ENCODE measurements around the gene ARID3B. TPM values are rescaled to one million over a fixed set of nuclear protein-coding genes. Genes with fewer than 3 reads are reported as not detected.
"Not testable (repeated sequence)": the region's sequence is repeated elsewhere in the genome, so short reads cannot be mapped to it uniquely, and the experiment has no call there.

ARID3B gene
- total and polyA plus RNA-seq, 9 donors, result 1.2 to 4.9 (median 2.7) TPM

DNA sequence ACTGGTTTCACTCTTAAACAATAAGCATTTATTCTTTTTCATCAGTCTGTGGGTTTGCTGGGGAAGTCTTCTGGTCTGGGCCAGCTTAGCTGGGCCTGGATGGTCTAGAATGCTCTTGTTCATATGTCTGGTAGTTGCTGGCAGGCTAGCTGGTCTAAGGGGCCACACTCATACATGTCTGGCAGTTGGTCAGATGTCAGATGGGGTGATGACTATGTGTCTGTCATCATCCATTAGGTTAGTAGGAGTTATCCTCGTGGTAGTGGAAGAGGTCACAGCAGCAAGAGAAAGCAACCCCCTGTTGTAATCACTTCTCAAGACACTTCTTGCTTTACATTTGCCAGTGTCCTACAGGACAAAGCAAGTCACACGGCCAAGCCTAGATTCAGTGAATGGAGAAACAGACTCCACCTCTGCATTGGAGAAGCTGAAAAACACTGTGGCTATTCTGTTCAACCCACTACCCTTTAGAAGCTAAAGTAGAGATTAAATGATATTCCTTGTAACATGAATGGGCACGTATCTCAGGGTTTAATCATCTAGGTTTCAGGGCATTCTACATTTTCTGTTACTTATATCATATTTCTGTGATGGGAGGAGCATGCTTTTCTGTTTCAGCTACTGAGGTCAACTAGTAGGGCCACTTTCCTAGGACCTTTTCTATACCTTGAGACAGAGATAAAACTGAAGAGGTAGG lies 5.5 kb upstream of the ARID3B start:
- Histone ChIP-seq H3K27ac (no peak overlapping the region), H3K36me3 (no peaks in the 10 kb centered on the region), H3K27me3 (no peaks in the 10 kb centered on the region), H3K9me3 (no peaks in the 10 kb centered on the region), H3K4me3 (no peak overlapping the region), H3K4me1 (ENCODE audit: insufficient read depth) (peaks cover 5% of the 10 kb centered on the region)
- DNase-seq, result no peak
- WGBS, 3 donors, result 68 to 74% (median 73%) methylated on average over 3 of the region's 3 CpGs
- no peak for TF ChIP-seq POLR2A (IDR thresholded peaks at IDR 0.05)
- no peak for TF ChIP-seq EP300 (IDR thresholded peaks at IDR 0.05)
- intact Hi-C loops (cut with DNase I), result no loop called here

DNA sequence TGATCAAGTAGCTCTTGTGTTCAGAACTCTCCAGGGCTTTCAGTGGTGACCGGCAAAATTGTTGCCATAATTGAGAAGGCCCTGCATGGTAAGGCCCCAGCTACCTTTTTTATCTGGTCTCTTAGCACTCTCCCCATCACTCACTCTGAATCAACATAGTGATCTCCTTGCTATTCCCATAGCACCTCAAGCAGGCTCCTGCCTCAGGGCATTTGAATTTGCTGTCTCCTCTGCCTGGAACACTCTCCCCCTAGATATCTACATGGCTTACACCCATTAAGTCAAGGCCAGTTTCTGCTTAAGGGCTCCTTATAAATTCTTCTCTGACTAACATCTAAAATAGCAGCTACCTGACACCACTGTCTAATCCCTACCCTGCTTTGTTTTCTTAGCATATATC lies 3.3 kb upstream of the ARID3B start:
- Histone ChIP-seq H3K9me3 (no peaks in the 10 kb centered on the region), H3K4me1 (ENCODE audit: insufficient read depth) (peaks cover 8% of the 10 kb centered on the region), H3K27me3 (no peaks in the 10 kb centered on the region), H3K4me3 (no peak overlapping the region), H3K27ac (no peak overlapping the region), H3K36me3 (no peaks in the 10 kb centered on the region)
- intact Hi-C loops (cut with DNase I), result no loop called here
- 93 to 97% (median 96%) methylated on average over 1 of the region's 1 CpG for WGBS, 3 donors
- no peak for DNase-seq
- TF ChIP-seq EP300 (IDR thresholded peaks at IDR 0.05) (no peak), POLR2A (IDR thresholded peaks at IDR 0.05) (no peak)
- TF ChIP-seq, protein P1, sequence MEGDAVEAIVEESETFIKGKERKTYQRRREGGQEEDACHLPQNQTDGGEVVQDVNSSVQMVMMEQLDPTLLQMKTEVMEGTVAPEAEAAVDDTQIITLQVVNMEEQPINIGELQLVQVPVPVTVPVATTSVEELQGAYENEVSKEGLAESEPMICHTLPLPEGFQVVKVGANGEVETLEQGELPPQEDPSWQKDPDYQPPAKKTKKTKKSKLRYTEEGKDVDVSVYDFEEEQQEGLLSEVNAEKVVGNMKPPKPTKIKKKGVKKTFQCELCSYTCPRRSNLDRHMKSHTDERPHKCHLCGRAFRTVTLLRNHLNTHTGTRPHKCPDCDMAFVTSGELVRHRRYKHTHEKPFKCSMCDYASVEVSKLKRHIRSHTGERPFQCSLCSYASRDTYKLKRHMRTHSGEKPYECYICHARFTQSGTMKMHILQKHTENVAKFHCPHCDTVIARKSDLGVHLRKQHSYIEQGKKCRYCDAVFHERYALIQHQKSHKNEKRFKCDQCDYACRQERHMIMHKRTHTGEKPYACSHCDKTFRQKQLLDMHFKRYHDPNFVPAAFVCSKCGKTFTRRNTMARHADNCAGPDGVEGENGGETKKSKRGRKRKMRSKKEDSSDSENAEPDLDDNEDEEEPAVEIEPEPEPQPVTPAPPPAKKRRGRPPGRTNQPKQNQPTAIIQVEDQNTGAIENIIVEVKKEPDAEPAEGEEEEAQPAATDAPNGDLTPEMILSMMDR (IDR thresholded peaks at IDR 0.05), result no peak

DNA sequence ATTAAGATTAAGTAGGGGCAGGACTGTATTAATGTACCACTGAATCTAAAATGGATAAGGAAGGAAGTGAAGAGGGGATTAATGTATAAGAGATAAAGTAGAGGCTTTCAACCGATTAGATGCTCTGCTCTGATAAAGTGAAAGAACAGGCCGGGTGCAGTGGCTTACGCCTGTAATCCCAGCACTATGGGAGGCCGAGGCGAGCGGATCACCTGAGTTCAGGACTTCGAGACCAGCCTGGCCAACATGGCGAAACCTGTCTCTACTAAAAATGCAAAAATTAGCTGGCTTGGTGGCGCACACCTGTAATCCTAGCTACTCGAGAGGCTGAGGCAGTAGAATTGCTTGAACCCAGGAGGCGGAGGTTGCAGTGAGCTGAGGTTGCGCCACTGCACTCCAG lies 1.5 kb upstream of the ARID3B start:
- H3K9me3 ChIP-seq; H3K4me3 ChIP-seq; H3K4me1 ChIP-seq (ENCODE audit: insufficient read depth); H3K36me3 ChIP-seq; H3K27ac ChIP-seq; DNase-seq; intact Hi-C loops (cut with DNase I); H3K27me3 ChIP-seq: not testable (repeated sequence)
- 86 to 91% (median 89%) methylated on average over 12 of the region's 12 CpGs for WGBS, 3 donors

DNA sequence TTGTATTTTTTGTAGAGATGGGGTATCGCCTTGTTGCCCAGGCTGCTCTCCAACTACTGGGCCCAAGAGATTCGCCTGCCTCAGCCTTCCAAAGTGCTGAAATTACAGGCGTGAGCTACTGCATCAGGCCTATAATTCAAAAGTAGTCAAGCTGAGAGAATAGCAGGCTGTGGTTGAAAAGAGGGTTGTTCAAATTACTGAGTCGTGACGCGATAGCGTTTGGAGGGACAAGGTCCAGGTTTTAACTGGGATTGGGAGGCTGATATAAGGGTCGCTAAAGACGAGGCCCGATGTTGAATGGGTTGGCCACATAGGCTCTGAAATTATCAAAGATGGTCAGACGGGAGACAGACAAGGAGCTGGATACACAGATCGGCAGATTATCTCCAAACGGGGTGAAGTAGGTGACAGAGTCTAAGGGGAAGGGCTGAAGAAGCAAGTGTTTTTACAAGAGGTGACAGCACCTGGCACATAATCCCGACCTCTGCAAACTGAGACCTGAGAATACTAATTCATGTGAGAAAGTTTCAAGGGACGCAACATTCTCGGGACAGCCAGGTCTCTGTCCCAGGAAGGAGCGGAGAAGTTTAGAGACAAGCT lies 759 bp upstream of the ARID3B start:
- H3K4me1 ChIP-seq (ENCODE audit: insufficient read depth), result peaks cover 8% of the 10 kb centered on the region
- no peaks in the 10 kb centered on the region for H3K27me3 ChIP-seq
- H3K36me3 ChIP-seq, result no peaks in the 10 kb centered on the region
- intact Hi-C loops (cut with DNase I), result loop anchor here in 3 of 4 donors (2.0 to 10.0 kb wide), 3 partner anchors 75 to 77 kb away; partner anchors contain the start of genes CLK3 (in 2 of the 3) and UBL7 (in 1 of the 3)
- H3K27ac ChIP-seq, result no peak overlapping the region
- DNase-seq, result no peak
- H3K9me3 ChIP-seq, result no peaks in the 10 kb centered on the region
- whole genome bisulfite sequencing, 3 donors, result 2 to 3% (median 3%) methylated on average over 17 of the region's 17 CpGs
- H3K4me3 ChIP-seq, result peak overlapping the region; percentile 69
- TF ChIP-seq EP300 (IDR thresholded peaks at IDR 0.05) (no peak), POLR2A (IDR thresholded peaks at IDR 0.05) (no peak)
- TF ChIP-seq, protein P1 (IDR thresholded peaks at IDR 0.05), result no peak

DNA sequence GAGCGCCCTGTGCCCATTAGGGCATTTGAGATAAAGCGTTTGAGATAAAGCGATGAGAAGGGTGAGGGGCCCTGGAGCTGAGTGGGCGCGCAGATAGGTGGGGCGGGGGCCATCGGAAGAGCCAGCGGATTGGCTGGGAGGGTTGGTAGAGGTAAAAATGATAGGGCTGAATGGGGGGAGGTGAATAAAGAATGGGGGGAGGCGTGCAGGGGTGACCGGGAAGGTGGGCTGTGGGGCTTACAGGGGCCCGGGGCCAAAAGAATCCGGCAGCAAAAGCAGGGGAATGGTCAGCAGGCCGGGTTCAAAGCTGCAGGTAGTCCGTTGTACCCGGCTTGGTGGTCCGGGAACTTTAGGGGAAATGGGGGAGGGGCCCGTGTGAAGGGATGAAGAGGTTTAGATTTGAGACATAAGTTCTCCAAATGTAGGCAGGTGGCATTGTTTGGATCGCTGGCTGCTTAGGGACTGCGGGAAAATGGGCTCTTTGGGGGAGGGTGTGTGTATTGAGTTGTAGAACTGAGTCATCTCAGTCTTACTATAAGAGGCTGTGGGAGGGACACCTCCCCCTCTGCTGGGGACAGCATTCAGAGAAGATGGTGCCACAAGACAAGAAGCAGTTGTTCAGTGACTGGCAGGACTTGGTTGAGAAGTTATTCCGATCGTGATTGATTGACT lies 610 bp downstream of the ARID3B start:
- 2 to 5% (median 3%) methylated on average over 21 of the region's 21 CpGs for WGBS, 3 donors
- no peak overlapping the region for H3K27ac ChIP-seq
- intact Hi-C loops (cut with DNase I), result loop anchor here in 3 of 4 donors (2.0 to 10.0 kb wide), 3 partner anchors 75 to 77 kb away; partner anchors contain the start of genes CLK3 (in 2 of the 3) and UBL7 (in 1 of the 3)
- no peaks in the 10 kb centered on the region for H3K27me3 ChIP-seq
- H3K4me3 ChIP-seq, result peak overlapping the region; percentile 51
- H3K36me3 ChIP-seq, result no peaks in the 10 kb centered on the region
- no peaks in the 10 kb centered on the region for H3K9me3 ChIP-seq
- peaks cover 11% of the 10 kb centered on the region for H3K4me1 ChIP-seq (ENCODE audit: insufficient read depth)
- no peak for TF ChIP-seq EP300 (IDR thresholded peaks at IDR 0.05)
- TF ChIP-seq, protein P1 (IDR thresholded peaks at IDR 0.05), result no peak
- no peak for TF ChIP-seq POLR2A (IDR thresholded peaks at IDR 0.05)
- DNase-seq, result peak; percentile 19 to 44 (median 40)
